Fibroblast of the aortic adventitia (primary cell): ENCODE measurements around the gene SLAMF1. TPM values are rescaled to one million over a fixed set of nuclear protein-coding genes. Genes with fewer than 3 reads are reported as not detected.

Source experiments
- DNase-seq: peaks from one replicate; pipeline ENCODE4 v3.0.0-alpha.2; 2010; ENCODE audit warnings: low read depth
- H3K4me3 ChIP-seq: 2 replicates; pipeline ENCODE4 v1.5.1; 2011; ENCODE audit warnings: low read depth, mild to moderate bottlenecking, control low read depth, low read length, moderate library complexity
- CTCF ChIP-seq: IDR thresholded peaks from 2 replicates; pipeline ENCODE4 v1.5.1; 2011; ENCODE audit warnings: mild to moderate bottlenecking, low read length, control low read depth, inconsistent platforms; ENCODE audit not compliant: insufficient read depth
- total RNA-seq: library from RNA; depleted of rRNA; stranded (reverse); fragments of >200 nt; gene quantifications from 2 replicates; pipeline ENCODE4 v1.2.3, GENCODE V29; 2012; ENCODE audit warnings: low replicate concordance

The SLAMF1 gene
- total RNA-seq, 1 donor: not detected

GRCh38 chr1:160558660-160559380 lies 88.0 kb downstream of the SLAMF1 start:
- TF ChIP-seq CTCF: no peak

More at GRCh38 chr1:160558660-160559380, 88.0 kb downstream of the SLAMF1 start:
- H3K4me3 ChIP-seq: no peak overlapping the region
- no peak for DNase-seq

Other genes starting within 250 kb of the SLAMF1 start
- gene VANGL2, start 246.5 kb downstream of the SLAMF1 start, total RNA-seq: not detected in 2 replicates
- not detected in 2 replicates for gene SLAMF6, start 123.8 kb downstream of the SLAMF1 start, total RNA-seq
- gene CD84, start 67.5 kb downstream of the SLAMF1 start, total RNA-seq: not detected in 2 replicates
- gene CD48, start 64.8 kb upstream of the SLAMF1 start, total RNA-seq: not detected in 2 replicates
- gene SLAMF7, start 92.2 kb upstream of the SLAMF1 start, total RNA-seq: not detected in 2 replicates
- gene LY9, start 149.1 kb upstream of the SLAMF1 start, total RNA-seq: 0.25 TPM in 1 of 2 replicates, not detected in the other
- 0.33 TPM in 1 of 2 replicates, not detected in the other for gene CD244, start 215.8 kb upstream of the SLAMF1 start, total RNA-seq
- gene ITLN1, start 238.1 kb upstream of the SLAMF1 start, total RNA-seq: 0.49 TPM in 1 of 2 replicates, not detected in the other